Upper lobe of left lung (tissue), 4 donors: ENCODE data around the gene GLT8D1.

Experiments
- CTCF ChIP-seq, 6 experiments: fragments of 450-650 bp in 4 of 6; fragments of 200-600 bp in 2 of 6; sonication (generic) in 2 of 6; IDR thresholded peaks; one replicate each; pipeline ENCODE4 v1.5.1; 2016 to 2019; ENCODE audit warnings: antibody characterized with exemption in 6 of 6
- EP300 ChIP-seq, 4 donors: sonication (generic); formaldehyde crosslinking; IDR thresholded peaks; one replicate each; pipeline ENCODE4 v1.5.1; 2017; ENCODE audit warnings: antibody characterized with exemption in 4 of 4, control low read depth in 2 of 4
- POLR2A ChIP-seq, 4 donors: fragments of 450-650 bp; IDR thresholded peaks; one replicate each; pipeline ENCODE4 v1.5.1; 2016 to 2017; ENCODE audit warnings: antibody characterized with exemption in 4 of 4, mild to moderate bottlenecking in 2 of 4
- POLR2AphosphoS5 ChIP-seq, 2 donors: sonication (generic); formaldehyde crosslinking; IDR thresholded peaks; one replicate each; pipeline ENCODE4 v1.5.1; 2017; ENCODE audit warnings: antibody characterized with exemption in 2 of 2

DNA sequence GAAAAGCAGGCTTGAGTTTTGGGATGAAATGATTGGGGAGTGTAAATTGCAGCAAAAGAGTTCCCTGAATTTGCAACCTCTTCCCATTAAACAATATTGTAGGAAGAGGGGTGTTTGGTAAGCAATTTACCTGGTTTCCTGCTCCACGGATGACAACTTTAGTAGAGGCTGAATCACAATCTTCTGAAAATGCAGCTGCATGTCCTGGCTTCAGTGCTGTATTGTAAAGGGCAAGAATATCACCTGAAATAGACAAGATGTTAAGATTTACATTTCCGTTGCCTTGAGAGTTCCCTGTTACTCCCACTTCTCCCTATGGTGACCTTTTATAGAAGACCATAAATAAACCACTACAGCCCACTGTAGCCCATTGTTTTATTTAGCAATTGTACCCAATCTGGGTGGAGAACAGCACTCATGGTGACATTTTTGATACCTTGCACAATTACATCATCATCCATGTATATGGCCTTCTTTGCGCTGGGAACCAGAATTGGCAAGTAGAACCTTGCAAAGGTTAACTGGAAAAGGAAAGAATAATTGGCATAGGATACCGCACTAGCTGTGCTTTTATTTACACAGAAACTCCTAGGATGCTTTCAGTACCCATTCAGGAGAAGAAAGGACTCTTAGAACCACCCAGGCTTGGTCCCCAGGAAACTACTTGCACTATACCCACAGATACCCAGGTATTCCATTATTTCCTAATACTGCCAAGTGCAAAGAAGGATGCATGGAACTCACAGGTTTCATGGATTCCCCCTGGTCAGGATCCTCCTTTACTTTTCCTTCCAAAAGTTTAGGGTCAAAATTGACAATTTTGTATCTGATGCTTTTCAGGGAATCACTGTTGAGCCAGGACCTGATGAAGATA is 9.6 kb downstream of the GLT8D1 start:
- no peak for TF ChIP-seq POLR2AphosphoS5 (IDR thresholded peaks at IDR 0.05)
- no peak for TF ChIP-seq POLR2A (IDR thresholded peaks at IDR 0.05)
- no peak for TF ChIP-seq CTCF (IDR thresholded peaks at IDR 0.05)
- no peak for TF ChIP-seq EP300 (IDR thresholded peaks at IDR 0.05)
